Right forelimb (tissue), 1 donor: ENCODE results near the gene PGP.
A peak's percentile ranks its signal among the peaks of the same experiment; 100 is the strongest.
"Not testable (repeated sequence)": the region's sequence is repeated elsewhere in the genome, so short reads cannot be mapped to it uniquely, and the experiment has no call there.

ENCODE experiments used
- DNase-seq: peaks from one replicate; pipeline ENCODE4 v3.0.0-alpha.2; 2018

Gene PGP

GRCh38 chr16:2213817-2214718, 572 bp downstream of the PGP start:
- no peak for DNase-seq

- DNase-seq, result no peak
Observed at GRCh38 chr16:2212362-2213324, 2.0 kb downstream of the PGP start.

GRCh38 chr16:2211923-2212347, 2.7 kb downstream of the PGP start:
- DNase-seq, result no peak

GRCh38 chr16:2210386-2211365, 4.0 kb downstream of the PGP start, which contains the start of gene BRICD5:
Gene BRICD5 (minus strand): TSS chr16:2210863. CDS start chr16:2210833, 30 bp downstream.
- DNase-seq, result no peak

GRCh38 chr16:2210009-2210332, 4.7 kb downstream of the PGP start:
- no peak for DNase-seq

GRCh38 chr16:2209258-2210008, 5.2 kb downstream of the PGP start:
- no peak for DNase-seq

- DNase-seq, result no peak
Observed at GRCh38 chr16:2208772-2209171, 5.9 kb downstream of the PGP start.

GRCh38 chr16:2208308-2208707, 6.3 kb downstream of the PGP start:
- DNase-seq, result no peak

- DNase-seq, result no peak
Observed at GRCh38 chr16:2207872-2208271, 6.8 kb downstream of the PGP start.

GRCh38 chr16:2206780-2207433, 7.7 kb downstream of the PGP start:
- DNase-seq, result no peak

- no peak for DNase-seq
Observed at GRCh38 chr16:2206420-2206779, 8.2 kb downstream of the PGP start.

- no peak for DNase-seq
Observed at GRCh38 chr16:2205967-2206313, 8.7 kb downstream of the PGP start.

- peak; percentile 93 for DNase-seq
Observed at GRCh38 chr16:2205104-2205966, 9.3 kb downstream of the PGP start, which contains the start of gene MLST8. Gene MLST8 (plus strand): TSS chr16:2205454. CDS start chr16:2206086, 632 bp downstream.

GRCh38 chr16:2204416-2205103, 10.1 kb downstream of the PGP start:
- no peak for DNase-seq

- not testable (repeated sequence) for DNase-seq
Observed at GRCh38 chr16:2203119-2203688, 11.4 kb downstream of the PGP start.

- DNase-seq, result no peak
Observed at GRCh38 chr16:2200313-2200712, 14.3 kb downstream of the PGP start.

GRCh38 chr16:2199621-2200139, 15.0 kb downstream of the PGP start:
- no peak for DNase-seq

- DNase-seq, result no peak
Observed at GRCh38 chr16:2199095-2199494, 15.5 kb downstream of the PGP start.

GRCh38 chr16:2198283-2198682, 16.4 kb downstream of the PGP start:
- no peak for DNase-seq
